AG09309 (cell line): ENCODE measurements around the gene ERLIN1.

Experiments used
- DNase-seq: peaks from one replicate; pipeline ENCODE4 v3.0.0-alpha.2; 2010; ENCODE audit warnings: low read depth
- H3K4me3 ChIP-seq: 2 replicates; pipeline ENCODE4 v1.5.1; 2011; ENCODE audit warnings: mild to moderate bottlenecking, low read depth, low read length, moderate library complexity; ENCODE audit not compliant: control insufficient read depth
- CTCF ChIP-seq: IDR thresholded peaks from 2 replicates; pipeline ENCODE4 v1.5.1; 2011; ENCODE audit warnings: mild to moderate bottlenecking, low read depth, low read length, inconsistent platforms; ENCODE audit not compliant: insufficient read depth, control insufficient read depth; ENCODE audit errors: missing control alignments

Gene ERLIN1

DNA sequence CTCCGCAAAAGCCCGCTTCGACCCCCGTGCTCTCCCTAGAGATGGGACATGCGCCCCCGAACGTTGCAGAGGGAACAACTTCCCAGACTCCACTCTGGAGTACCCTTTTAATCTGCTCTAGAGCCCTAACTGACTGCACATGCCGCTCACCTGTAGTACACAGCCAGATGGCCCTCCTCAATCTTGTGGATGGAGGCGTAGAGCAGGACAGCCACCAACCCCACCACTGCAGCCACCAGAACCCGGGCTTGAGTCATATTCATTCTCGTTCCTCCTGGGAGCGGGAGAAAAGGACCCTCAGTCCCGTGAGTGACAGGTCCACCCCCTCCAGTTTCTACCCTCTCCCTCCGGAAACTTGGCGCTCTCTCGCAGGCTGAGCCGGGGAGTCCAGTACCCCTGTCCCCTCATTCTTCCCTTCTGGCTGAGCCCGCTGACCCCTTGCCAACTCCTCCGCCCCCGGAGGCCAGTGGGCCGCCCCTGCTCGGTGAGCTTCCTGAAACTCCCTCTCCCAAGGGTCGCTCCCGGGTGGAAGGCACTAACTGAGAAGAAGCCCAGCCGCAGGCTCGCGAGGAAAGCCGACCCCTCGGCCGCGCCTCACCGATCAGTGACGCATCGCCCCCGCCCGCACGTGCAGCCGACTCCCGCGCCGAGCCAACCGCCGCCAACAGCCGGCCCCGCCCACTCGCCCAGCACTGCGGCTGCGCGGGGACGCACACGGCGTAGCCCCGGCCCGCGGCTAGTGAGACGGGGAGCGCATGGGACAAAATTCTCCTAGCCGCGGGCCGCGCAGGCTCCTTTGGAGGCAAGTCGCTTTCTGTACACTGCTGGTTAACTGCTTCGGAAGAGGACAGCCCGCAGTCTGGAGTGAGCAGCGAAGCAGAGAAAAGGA, at the start of gene ERLIN1:
Gene ERLIN1 (minus strand): TSS at position 666 of the 889 bp plus-strand sequence. CDS start 403 bp downstream, at position 263.
- TF ChIP-seq CTCF = no peak
- DNase-seq = peak; percentile 49
- peak within 1 kb of the TSS; percentile 95 for H3K4me3 ChIP-seq

GRCh38 chr10:100232101-100232500, 46.3 kb upstream of the ERLIN1 start:
- H3K4me3 ChIP-seq = no peak overlapping the region
- DNase-seq = no peak
- no peak for TF ChIP-seq CTCF

DNA sequence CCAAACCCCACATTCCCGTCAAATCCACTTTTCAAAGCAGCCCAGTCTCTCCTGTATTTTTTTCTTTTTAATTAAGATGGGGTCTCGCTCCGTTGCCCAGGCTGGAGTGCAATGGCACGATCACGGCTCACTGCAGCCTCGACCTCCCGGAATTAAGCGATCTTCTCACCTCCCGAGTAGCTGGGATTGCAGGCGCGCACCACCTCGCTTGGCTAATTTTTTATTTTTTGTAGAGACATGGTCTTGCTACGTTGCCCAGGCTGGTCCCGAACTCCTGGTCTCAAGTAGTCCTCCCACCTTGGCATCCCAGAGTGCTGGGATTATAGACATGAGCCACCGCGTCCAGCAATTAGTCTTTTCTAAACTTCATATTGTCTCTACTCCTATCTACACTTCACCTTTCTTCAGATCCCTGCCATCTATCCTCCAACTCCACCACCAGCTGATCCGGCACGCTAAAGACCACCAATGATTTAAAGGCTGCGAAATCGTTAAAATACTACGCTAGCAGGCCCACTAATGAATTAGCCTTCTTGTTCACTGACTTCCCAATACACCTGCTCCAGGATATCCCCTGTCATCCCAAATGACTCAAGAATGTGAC, 44.1 kb upstream of the ERLIN1 start:
- H3K4me3 ChIP-seq = peak overlapping the region; percentile 74
- no peak for TF ChIP-seq CTCF
- no peak for DNase-seq

GRCh38 chr10:100223879-100224278, 38.0 kb upstream of the ERLIN1 start:
- no peak overlapping the region for H3K4me3 ChIP-seq
- no peak for DNase-seq
- no peak for TF ChIP-seq CTCF

DNA sequence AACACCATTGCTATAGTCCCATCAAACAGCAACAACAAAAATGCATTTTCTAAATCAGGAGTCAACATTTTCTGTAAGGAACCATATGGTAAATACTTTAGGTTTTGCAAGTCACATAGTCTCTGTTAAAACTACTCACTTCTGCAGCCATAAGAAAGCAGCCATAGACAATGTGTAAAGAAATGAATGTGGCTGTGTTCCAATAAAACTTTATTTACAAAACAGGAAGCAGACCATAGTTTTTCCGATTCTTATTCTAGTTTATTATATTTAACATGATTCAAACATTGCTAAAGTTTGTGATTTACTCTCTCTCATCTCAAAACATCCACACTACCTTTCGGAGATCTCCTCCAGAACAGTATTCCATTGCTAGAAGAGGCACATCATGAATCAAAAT, 36.7 kb upstream of the ERLIN1 start:
- no peak for TF ChIP-seq CTCF
- no peak for DNase-seq
- no peak overlapping the region for H3K4me3 ChIP-seq

DNA sequence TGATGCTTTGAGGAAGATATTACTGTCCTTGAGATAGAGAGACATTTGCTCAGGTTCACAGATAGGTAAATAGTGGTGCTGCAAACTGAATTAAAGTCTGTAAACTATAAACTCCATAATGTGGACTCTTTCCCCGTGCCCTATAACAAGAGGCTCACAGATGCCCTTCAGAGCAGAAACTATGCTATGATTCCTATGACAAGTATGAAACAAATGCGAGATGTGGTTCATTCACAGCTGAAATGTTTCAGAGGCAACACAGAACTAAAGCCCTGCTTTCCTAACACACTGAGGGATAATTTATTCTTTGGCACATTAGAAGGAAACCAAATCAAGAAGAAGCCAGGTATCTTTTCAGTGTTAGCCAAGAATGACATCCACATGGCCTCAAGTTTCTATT, 30.2 kb upstream of the ERLIN1 start:
- no peak overlapping the region for H3K4me3 ChIP-seq

More for the DNA sequence above, 30.2 kb upstream of the ERLIN1 start:
- no peak for DNase-seq
- TF ChIP-seq CTCF = no peak
